Measurements from ENCODE around the gene LTBP3. TPM values are rescaled to one million over a fixed set of nuclear protein-coding genes. Genes with fewer than 3 reads are reported as not detected.
A peak's percentile ranks its signal among the peaks of the same experiment; 100 is the strongest.
"Not testable (repeated sequence)": the region's sequence is repeated elsewhere in the genome, so short reads cannot be mapped to it uniquely, and the experiment has no call there.

LTBP3 gene
- total RNA-seq, 2 experiments from 2014 or later: 116 to 119 TPM

DNA sequence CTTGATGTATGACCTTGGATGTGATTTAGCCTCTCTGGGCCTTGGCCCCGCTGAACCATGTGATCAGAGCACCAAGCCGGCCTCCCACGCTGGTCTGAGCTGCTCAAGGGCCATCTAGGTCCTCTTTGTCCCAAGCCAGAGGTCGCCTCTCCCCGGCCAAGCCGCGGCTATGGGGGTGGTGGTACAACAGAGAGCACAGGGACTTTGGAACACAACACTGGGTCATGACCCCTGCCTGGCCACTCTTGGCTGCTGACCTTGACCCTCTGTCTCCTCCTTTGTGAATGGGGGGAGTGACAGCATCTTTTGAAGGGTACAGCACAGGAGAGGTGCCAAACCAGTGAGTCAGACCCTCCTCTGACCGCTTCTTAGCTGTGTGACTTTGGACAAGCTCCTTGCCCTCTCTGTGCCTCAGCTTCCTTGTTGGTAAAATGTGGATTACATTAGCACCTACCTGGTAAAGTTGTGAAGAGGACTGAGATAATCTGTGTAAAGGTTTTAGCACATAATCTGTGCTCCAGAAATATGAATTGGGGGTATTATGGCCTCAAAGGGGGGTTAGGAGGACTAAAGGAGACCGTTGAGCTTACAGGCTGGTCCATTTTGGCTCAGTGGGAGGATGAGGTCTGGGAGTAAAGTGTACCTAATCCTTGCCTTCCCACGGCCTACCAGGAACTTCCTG is 28.5 kb downstream of the LTBP3 start:
- no peak overlapping the region for H3K4me3 Mint-ChIP-seq
- POLR2A ChIA-PET: interaction anchor here (1.2 to 2.2 kb wide), 3 partner anchors 9 to 22 kb away, joined by 3 to 7 read pairs (median 4); no protein-coding TSS in a partner anchor
- H3K27me3 Mint-ChIP-seq: no peaks in the 10 kb centered on the region
- DNase-seq: no peak
- peak overlapping the region; percentile 79 for H3K27ac Mint-ChIP-seq
- peaks cover 23% of the 10 kb centered on the region for H3K4me1 Mint-ChIP-seq
- peaks cover 16% of the 10 kb centered on the region for H3K36me3 Mint-ChIP-seq
- ATAC-seq (ENCODE audit: low read depth): no peak
- no peaks in the 10 kb centered on the region for H3K9me3 Mint-ChIP-seq

DNA sequence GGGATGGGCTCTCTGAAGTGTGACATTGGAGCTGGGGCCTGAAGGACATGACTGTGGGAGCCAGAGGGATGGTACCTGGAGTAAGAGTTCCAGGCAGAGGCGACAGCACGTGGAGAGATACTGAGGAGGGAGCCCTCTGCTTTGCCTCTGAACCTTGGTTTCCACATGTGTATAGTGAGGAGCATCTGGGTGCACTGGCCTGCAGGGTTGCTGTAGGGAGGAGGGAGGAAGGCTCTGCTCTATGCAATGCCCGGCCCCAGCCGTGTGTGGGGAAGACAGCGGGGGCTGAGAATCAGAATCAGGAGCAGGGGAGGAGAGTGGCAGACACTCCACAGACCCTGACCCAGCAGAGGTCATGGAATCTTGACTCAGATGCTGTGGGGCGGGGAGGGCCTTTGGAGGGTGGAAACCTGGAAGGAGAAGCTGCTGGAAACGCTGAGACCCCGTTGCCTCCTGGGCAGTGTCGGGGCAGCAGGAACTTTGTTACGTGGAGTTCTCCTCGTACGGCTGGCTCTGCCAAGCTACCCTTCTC is 29.3 kb downstream of the LTBP3 start:
- ATAC-seq (ENCODE audit: low read depth): no peak
- peaks cover 29% of the 10 kb centered on the region for H3K4me1 Mint-ChIP-seq

DNA sequence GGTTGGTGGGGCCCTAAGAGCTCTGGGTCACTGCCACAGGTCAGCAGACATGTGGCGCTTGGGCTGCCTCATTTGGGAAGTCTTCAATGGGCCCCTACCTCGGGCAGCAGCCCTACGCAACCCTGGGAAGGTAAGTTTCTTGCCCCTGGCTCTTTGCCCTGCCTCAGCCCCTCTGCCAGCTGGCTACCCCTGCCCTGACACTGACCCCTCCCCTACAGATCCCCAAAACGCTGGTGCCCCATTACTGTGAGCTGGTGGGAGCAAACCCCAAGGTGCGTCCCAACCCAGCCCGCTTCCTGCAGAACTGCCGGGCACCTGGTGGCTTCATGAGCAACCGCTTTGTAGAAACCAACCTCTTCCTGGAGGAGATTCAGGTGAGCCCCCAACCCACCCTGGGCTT is 31.4 kb downstream of the LTBP3 start:
- DNase-seq: no peak
- Mint-ChIP-seq H3K27ac (peak overlapping the region; percentile 30), H3K9me3 (no peaks in the 10 kb centered on the region), H3K27me3 (no peaks in the 10 kb centered on the region), H3K4me3 (peak overlapping the region; percentile 20), H3K36me3 (peaks cover 12% of the 10 kb centered on the region), H3K4me1 (peaks cover 47% of the 10 kb centered on the region)
- POLR2A ChIA-PET: interaction anchor here (0.6 to 3.7 kb wide), 2 partner anchors 9 to 28 kb away, joined by 3 to 28 read pairs; partner anchors contain the start of gene MALAT1
- ATAC-seq (ENCODE audit: low read depth): no peak

More for the DNA sequence above, 29.3 kb downstream of the LTBP3 start:
- Mint-ChIP-seq H3K9me3 (no peaks in the 10 kb centered on the region), H3K27me3 (no peaks in the 10 kb centered on the region), H3K36me3 (peaks cover 13% of the 10 kb centered on the region), H3K27ac (peak overlapping the region; percentile 50), H3K4me3 (no peak overlapping the region)
- POLR2A ChIA-PET: interaction anchor here (1.4 kb wide), 1 partner anchor 9 kb away, joined by 4 read pairs; no protein-coding TSS in a partner anchor
- no peak for DNase-seq

DNA sequence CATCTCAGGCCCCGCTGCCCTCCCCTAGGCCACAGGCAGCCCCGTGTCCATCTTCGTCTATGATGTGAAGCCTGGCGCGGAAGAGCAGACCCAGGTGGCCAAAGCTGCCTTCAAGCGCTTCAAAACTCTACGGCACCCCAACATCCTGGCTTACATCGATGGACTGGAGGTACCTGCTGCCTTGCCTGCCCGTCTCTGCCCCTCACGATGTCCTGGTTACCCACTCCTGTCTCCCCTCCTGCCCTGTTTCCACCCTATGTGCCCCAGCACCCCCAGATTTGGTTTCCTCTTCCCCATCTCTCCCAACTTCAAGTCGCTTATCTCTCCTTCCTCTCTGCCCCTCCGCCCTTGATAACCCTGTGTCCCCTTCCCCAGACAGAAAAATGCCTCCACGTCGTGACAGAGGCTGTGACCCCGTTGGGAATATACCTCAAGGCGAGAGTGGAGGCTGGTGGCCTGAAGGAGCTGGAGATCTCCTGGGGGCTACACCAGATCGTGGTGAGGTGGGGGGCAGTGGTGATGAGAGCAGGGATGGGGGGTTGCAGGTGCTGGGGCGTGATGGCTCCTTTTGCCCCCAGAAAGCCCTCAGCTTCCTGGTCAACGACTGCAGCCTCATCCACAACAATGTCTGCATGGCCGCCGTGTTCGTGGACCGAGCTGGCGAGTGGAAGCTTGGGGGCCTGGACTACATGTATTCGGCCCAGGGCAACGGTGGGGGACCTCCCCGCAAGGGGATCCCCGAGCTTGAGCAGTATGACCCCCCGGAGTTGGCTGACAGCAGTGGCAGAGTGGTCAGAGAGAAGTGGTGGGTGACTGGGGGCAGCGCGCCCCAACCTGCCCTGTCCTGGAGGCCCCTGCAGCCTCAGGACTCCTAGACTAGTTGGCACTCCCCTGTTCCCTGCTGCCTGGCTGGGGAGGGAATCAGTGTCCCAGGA is 32.3 kb downstream of the LTBP3 start:
- H3K36me3 Mint-ChIP-seq: peaks cover 9% of the 10 kb centered on the region
- POLR2A ChIA-PET: interaction anchor here (0.5 to 3.7 kb wide), 22 partner anchors 8 to 1865 kb away, joined by 3 to 28 read pairs (median 4); partner anchors contain the start of genes EHBP1L1, FAM89B, MALAT1 and PCNX3
- ATAC-seq (ENCODE audit: low read depth): peak; percentile 24
- no peaks in the 10 kb centered on the region for H3K9me3 Mint-ChIP-seq
- H3K4me1 Mint-ChIP-seq: peaks cover 47% of the 10 kb centered on the region
- H3K27ac Mint-ChIP-seq: peak overlapping the region; percentile 65
- DNase-seq: no peak
- H3K4me3 Mint-ChIP-seq: peak overlapping the region; percentile 87
- no peaks in the 10 kb centered on the region for H3K27me3 Mint-ChIP-seq

DNA sequence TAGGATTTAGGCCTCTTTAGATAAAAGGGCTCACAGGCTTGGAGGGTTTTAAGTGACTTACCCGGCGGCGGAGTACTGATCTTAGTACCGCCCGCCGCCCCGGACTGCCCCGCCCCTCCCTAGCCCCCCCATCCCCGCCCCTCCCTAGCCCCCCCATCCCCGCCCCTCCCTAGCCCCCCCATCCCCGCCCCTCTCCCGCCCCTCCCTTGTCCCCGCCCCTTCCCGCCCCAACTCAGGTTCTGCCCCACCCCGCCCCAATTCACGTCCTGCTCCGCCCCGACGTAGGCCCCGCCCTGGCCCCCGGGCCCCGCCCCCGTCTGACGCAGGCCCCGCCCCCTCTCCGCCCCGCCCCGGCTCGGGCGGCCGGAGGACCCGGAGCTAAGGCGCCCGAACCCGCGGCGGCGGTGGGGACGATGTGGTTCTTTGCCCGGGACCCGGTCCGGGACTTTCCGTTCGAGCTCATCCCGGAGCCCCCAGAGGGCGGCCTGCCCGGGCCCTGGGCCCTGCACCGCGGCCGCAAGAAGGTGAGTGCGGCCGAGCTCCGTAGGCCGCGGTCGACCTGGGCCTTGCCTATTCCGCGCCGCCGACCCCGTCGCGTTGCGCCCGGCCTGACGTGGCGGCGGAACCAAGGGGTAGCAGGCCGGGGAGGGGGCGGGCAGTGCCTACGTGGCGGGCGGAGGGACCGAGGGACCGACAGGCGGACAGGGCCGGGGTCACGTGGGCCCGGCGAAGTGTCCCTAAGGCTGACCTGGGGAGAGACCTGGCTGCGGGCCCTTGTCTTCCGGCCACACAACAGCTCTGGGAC is 33.2 kb downstream of the LTBP3 start, which contains the start of gene SCYL1:
SCYL1 (plus strand) TSS at position 343 of the 805 bp plus-strand sequence; CDS start at position 414, 71 bp downstream.
- peaks cover 42% of the 10 kb centered on the region for H3K4me1 Mint-ChIP-seq
- ATAC-seq (ENCODE audit: low read depth): peak; percentile 59

DNA sequence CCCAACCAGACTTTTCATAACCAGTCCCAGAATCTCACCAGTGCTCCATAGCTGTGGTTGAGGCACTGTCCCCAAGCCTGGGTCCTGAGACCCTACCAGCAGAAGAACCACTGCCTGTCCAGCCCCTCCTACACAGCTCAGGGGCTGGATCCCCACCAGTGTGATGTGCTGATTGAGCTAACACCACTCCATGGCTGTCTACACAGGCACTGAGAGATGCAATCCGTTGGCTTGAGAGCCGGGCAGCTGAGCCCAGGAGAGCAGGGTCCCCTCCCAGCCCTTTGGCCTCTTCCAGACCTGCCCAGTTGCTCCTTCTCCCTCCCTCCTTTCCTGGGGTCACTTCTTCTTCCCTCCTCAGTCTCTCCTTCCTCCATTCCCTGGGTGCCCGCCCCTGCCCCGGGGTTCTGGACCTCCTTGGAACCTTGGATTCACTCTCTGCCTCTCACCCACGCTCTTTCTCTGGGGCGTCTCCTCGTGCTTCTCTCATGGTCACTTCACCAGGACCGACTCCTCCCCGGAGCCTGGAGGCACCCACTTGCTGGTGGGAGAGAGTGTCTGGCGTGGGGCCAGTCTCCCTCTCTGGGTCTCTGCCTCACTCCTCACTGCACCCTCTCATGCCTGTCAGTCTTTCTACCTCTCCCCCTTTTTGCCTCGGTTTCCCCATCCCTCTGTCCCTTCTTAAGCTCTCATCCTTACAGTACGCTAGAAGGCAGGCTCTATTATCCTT is 34.0 kb downstream of the LTBP3 start:
- POLR2A ChIA-PET: interaction anchor here (1.0 to 3.7 kb wide), 18 partner anchors 13 to 262 kb away, joined by 3 to 28 read pairs (median 4); partner anchors contain the start of genes FRMD8, MALAT1, NEAT1 and PCNX3
- peak; percentile 50 for DNase-seq
- Mint-ChIP-seq H3K36me3 (peaks cover 8% of the 10 kb centered on the region), H3K4me3 (peak overlapping the region; percentile 80), H3K27me3 (no peaks in the 10 kb centered on the region), H3K27ac (peak overlapping the region; percentile 93), H3K4me1 (peaks cover 39% of the 10 kb centered on the region), H3K9me3 (no peaks in the 10 kb centered on the region)
- peak; percentile 15 for ATAC-seq (ENCODE audit: low read depth)

More for the DNA sequence above, 33.2 kb downstream of the LTBP3 start, which contains the start of gene SCYL1:
- Mint-ChIP-seq H3K36me3 (peaks cover 8% of the 10 kb centered on the region), H3K4me3 (peak within 1 kb of the TSS; percentile 87), H3K27ac (peak within 1 kb of the TSS; percentile 93), H3K9me3 (no peaks in the 10 kb centered on the region), H3K27me3 (no peaks in the 10 kb centered on the region)
- POLR2A ChIA-PET: interaction anchor here (0.9 to 3.7 kb wide), 21 partner anchors 13 to 263 kb away, joined by 3 to 28 read pairs (median 4); partner anchors contain the start of genes FAM89B, MALAT1, NEAT1 and PCNX3
- peak; percentile 88 for DNase-seq

DNA sequence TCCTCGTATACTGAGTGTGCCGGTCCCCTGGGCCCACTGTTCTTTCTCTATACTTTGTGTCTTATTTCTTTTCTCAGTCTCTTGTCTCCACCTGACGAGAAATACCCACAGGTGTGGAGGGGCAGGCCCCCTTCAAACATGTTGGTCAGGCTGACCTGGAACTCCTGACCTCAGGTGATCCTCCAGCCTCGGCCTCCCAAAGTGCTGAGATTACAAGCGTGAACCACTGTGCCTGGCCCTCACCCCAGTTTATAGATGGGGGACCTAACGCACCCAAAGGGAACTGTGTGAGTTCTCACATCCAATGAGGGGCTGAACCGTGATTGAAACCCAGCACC is 34.6 kb downstream of the LTBP3 start:
- H3K9me3 Mint-ChIP-seq; H3K27me3 Mint-ChIP-seq; H3K36me3 Mint-ChIP-seq; ATAC-seq (ENCODE audit: low read depth); DNase-seq: not testable (repeated sequence)
- POLR2A ChIA-PET: interaction anchor here (1.1 to 3.7 kb wide), 5 partner anchors 14 to 137 kb away, joined by 3 to 28 read pairs (median 4); partner anchors contain the start of genes FRMD8, MALAT1, NEAT1 and SIPA1
- H3K27ac Mint-ChIP-seq: peak overlapping the region; percentile 93
- peak overlapping the region; percentile 80 for H3K4me3 Mint-ChIP-seq
- peaks cover 36% of the 10 kb centered on the region for H3K4me1 Mint-ChIP-seq

DNA sequence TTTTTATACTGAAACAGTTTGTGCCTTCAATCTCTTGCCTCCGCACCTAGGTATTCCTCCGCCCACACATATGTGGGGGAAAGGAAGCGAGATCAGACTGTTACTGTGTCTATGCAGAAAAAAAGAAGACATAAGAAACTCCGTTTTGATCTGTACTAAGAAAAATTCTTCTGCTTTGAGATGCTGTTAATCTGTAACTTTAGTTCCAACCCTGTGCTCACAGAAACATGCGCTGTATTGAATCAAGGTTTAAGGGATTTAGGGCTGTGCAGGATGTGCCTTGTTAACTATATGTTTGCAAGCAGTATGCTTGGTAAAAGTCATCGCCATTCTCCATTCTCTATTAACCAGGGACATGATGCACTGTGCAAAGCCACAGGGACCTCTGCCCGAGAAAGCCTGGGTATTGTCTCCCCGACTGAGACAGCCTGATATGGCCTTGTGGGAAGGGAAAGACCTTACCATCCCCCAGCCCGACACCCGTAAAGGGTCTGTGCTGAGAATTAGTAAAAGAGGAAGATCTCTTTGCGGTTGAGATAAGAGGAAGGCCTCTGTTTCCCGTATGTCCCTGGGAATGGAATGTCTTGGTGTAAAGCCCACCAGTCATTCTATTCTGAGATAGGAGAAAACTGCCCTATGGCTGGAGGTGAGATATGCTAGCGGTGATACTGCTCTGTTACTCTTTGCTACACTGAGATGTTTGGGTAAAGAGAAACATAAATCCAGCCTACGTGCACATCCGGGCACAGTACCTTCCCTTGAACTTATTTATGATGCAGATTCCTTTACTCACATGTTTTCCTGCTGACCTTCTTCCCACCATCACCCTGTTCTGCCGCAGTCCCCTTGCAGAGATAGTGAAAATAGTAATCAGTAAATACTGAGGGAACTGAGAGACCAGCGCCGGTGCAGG is 35.2 kb downstream of the LTBP3 start:
- H3K36me3 Mint-ChIP-seq, H3K27me3 Mint-ChIP-seq, H3K9me3 Mint-ChIP-seq: not testable (repeated sequence)
- POLR2A ChIA-PET: interaction anchor here (1.1 to 3.7 kb wide), 3 partner anchors 15 to 136 kb away, joined by 4 to 28 read pairs (median 11); partner anchors contain the start of genes FRMD8 and MALAT1
- H3K4me1 Mint-ChIP-seq: peaks cover 35% of the 10 kb centered on the region
- peak; percentile 49 for DNase-seq
- ATAC-seq (ENCODE audit: low read depth): peak; percentile 17
- H3K4me3 Mint-ChIP-seq: peak overlapping the region; percentile 80
- H3K27ac Mint-ChIP-seq: peak overlapping the region; percentile 93

DNA sequence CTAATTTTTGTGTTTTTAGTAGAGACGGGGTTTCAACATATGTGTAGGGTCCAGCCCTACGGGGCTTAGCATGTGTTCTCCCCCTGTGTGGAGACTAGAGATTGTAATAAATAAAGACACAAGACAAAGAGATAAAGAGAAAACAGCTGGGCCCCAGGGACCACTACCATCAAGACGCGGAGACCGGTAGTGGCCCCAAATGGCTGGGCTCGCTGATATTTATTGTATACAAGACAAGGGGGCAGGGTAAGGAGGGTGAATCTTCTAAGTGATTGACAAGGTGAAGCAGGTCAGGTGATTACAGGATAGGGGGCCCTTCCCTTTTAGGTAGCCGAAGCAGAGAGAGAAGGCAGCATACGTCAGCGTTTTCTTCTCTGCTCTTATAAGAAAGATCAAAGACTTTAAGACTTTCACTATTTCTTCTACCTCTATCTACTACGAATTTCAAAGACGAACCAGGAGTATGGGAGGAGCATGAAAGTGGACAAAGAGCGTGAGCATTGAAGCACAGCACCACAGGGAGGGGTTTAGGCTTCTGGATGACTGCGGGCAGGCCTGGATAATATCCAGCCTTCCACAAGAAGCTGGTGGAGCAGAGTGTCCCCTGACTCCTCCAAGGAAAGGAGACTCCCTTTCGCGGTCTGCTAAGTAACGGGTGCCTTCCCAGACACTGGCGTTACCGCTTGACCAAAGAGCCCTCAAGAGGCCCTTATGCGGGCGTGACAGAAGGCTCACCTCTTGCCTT is 36.2 kb downstream of the LTBP3 start:
- H3K27me3 Mint-ChIP-seq; DNase-seq; ATAC-seq (ENCODE audit: low read depth); H3K36me3 Mint-ChIP-seq; H3K9me3 Mint-ChIP-seq: not testable (repeated sequence)
- peak overlapping the region; percentile 74 for H3K27ac Mint-ChIP-seq
- POLR2A ChIA-PET: interaction anchor here (0.6 kb wide), 1 partner anchor 15 kb away, joined by 3 read pairs; no protein-coding TSS in a partner anchor
- H3K4me1 Mint-ChIP-seq: peaks cover 32% of the 10 kb centered on the region
- peak overlapping the region; percentile 72 for H3K4me3 Mint-ChIP-seq

DNA sequence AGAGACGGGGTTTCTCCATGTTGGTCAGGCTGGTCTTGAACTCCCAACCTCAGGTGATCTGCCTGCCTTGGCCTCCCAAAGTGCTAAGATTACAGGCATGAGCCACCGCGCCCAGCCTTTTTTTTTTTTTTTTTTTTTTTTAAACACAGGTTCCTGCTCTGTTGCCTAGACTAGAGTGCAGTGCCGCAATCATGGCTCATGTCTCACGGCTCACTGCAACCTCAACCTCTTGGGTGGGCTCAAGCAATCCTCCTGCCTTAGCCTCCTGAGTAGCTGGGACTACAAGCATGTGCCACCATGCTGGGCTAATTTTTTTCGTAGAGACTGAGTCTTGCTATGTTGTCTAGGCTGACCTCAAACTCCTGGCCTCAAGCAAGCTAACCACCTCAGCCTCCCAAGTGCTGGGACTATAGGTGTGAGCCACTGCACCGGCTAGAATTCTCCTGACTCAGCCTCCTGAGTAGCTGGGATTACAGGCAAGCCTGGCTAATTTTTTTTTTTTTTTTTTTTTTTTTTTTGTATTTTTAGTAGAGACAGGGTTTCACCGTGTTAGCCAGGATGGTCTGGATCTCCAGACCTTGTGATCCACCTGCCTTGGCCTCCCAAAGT is 39.1 kb downstream of the LTBP3 start:
- not testable (repeated sequence) for H3K4me3 Mint-ChIP-seq; ATAC-seq (ENCODE audit: low read depth); DNase-seq; H3K27me3 Mint-ChIP-seq; H3K9me3 Mint-ChIP-seq; H3K36me3 Mint-ChIP-seq; H3K27ac Mint-ChIP-seq
- H3K4me1 Mint-ChIP-seq: peaks cover 29% of the 10 kb centered on the region
- POLR2A ChIA-PET: interaction anchor here (0.7 to 2.2 kb wide), 3 partner anchors 12 to 41 kb away, joined by 3 to 14 read pairs (median 3); no protein-coding TSS in a partner anchor
